Esophagus squamous epithelium (tissue), 5 donors: ENCODE data around the gene TSEN2. TPM values are rescaled to one million over a fixed set of nuclear protein-coding genes. Genes with fewer than 3 reads are reported as not detected.
"Not testable (repeated sequence)": the region's sequence is repeated elsewhere in the genome, so short reads cannot be mapped to it uniquely, and the experiment has no call there.

Source experiments
- DNase-seq: peaks from one replicate; lab custom pipeline; 2025; lab: John Stamatoyannopoulos, UW
- H3K27ac ChIP-seq, 4 donors: fragments of 200-600 bp; sonication (generic); one replicate each; pipeline ENCODE4 v1.5.1; 2016 to 2019; ENCODE audit warnings: mild to moderate bottlenecking in 1 of 4
- H3K27me3 ChIP-seq, 4 donors: fragments of 200-600 bp; sonication (generic); 1 replicate in 3 of 4; 2 replicates in 1 of 4; pipeline versions ENCODE4 v1.5.1 to v1.6.0; 2017 to 2021; ENCODE audit warnings: antibody characterized with exemption in 1 of 4
- H3K36me3 ChIP-seq, 3 donors: fragments of 200-600 bp; sonication (generic); one replicate each; pipeline ENCODE4 v1.5.1; 2016 to 2019
- H3K4me1 ChIP-seq, 3 donors: fragments of 200-600 bp; sonication (generic); one replicate each; pipeline ENCODE4 v1.5.1; 2017 to 2019
- H3K4me3 ChIP-seq, 4 donors: fragments of 200-600 bp; sonication (generic); 1 replicate in 3 of 4; 2 replicates in 1 of 4; pipeline ENCODE4 v1.5.1; 2016 to 2019; ENCODE audit warnings: mild to moderate bottlenecking in 2 of 4, moderate library complexity in 1 of 4
- H3K9me3 ChIP-seq, 3 donors: fragments of 200-600 bp; sonication (generic); one replicate each; pipeline ENCODE4 v1.5.1; 2016 to 2019
- CTCF ChIP-seq, 6 experiments: fragments of 450-650 bp in 4 of 6; fragments of 200-600 bp in 2 of 6; sonication (generic) in 2 of 6; IDR thresholded peaks; one replicate each; pipeline ENCODE4 v1.5.1; 2016 to 2019; ENCODE audit warnings: antibody characterized with exemption in 6 of 6, mild to moderate bottlenecking in 4 of 6, moderate library complexity in 4 of 6
- POLR2A ChIP-seq, 4 donors: fragments of 450-650 bp; IDR thresholded peaks; one replicate each; pipeline ENCODE4 v1.6.1; 2017; ENCODE audit warnings: antibody characterized with exemption in 4 of 4, mild to moderate bottlenecking in 4 of 4, moderate library complexity in 3 of 4
- WGBS, 2 donors: methylation state at CpG; one replicate each; pipeline ENCODE4 v1.1.5; 2018; 5-methylcytosine and 5-hydroxymethylcytosine counted together
- intact Hi-C: fragments of 100-400 bp; cut with DNase I; formaldehyde crosslinking; loops from one replicate; pipeline ENCODE4 v1.15.0; 2022
- total RNA-seq, 4 donors: library from RNA; depleted of rRNA; stranded (reverse); fragments of >200 nt; gene quantifications; one replicate each; pipeline ENCODE4 v1.1.0, GENCODE V29; 2016
- donor health status: DM: yes; HTN: yes; CAD: no.

TSEN2 gene
- total RNA-seq, 4 donors from 2014 or later = 13.6 to 29.6 (median 14.3) TPM

- Histone ChIP-seq H3K36me3 (no peaks in the 10 kb centered on the region), H3K4me3 (no peak overlapping the region), H3K4me1 (no peaks in the 10 kb centered on the region), H3K27ac (no peak overlapping the region), H3K27me3 (no peaks in the 10 kb centered on the region), H3K9me3 (no peaks in the 10 kb centered on the region)
- 89 to 91% methylated on average over 11 to 12 of the region's 12 CpGs for WGBS, 2 donors
- TF ChIP-seq CTCF (IDR thresholded peaks at IDR 0.05) = no peak
- TF ChIP-seq POLR2A (IDR thresholded peaks at IDR 0.05) = no peak
- intact Hi-C loops = no loop called here
- DNase-seq = no peak
These were observed 31.6 kb upstream of the TSEN2 start for GRCh38 chr3:12452361-12453330.

- H3K4me3 ChIP-seq = no peak overlapping the region
- no peaks in the 10 kb centered on the region for H3K4me1 ChIP-seq
- no peak overlapping the region for H3K27ac ChIP-seq
- no peaks in the 10 kb centered on the region for H3K9me3 ChIP-seq
- intact Hi-C loops = no loop called here
- 58 to 78% methylated on average over 5 to 6 of the region's 6 CpGs for WGBS, 2 donors
- no peak for DNase-seq
- no peaks in the 10 kb centered on the region for H3K36me3 ChIP-seq
- TF ChIP-seq POLR2A (IDR thresholded peaks at IDR 0.05) (no peak), CTCF (IDR thresholded peaks at IDR 0.05) (no peak)
- H3K27me3 ChIP-seq = no peaks in the 10 kb centered on the region
These were observed 30.0 kb upstream of the TSEN2 start for GRCh38 chr3:12454076-12454815.

- Histone ChIP-seq H3K36me3 (no peaks in the 10 kb centered on the region), H3K4me1 (no peaks in the 10 kb centered on the region), H3K27me3 (no peaks in the 10 kb centered on the region), H3K4me3 (no peak overlapping the region), H3K27ac (no peak overlapping the region), H3K9me3 (no peaks in the 10 kb centered on the region)
- DNase-seq = no peak
- intact Hi-C loops = no loop called here
- 72 to 100% methylated on average over 1 to 2 of the region's 2 CpGs for WGBS, 2 donors
- TF ChIP-seq CTCF (IDR thresholded peaks at IDR 0.05) (no peak), POLR2A (IDR thresholded peaks at IDR 0.05) (no peak)
These were observed 29.5 kb upstream of the TSEN2 start for GRCh38 chr3:12454816-12455121.

GRCh38 chr3:12455740-12456139, 28.5 kb upstream of the TSEN2 start:
- no peak for DNase-seq
- H3K36me3 ChIP-seq = no peaks in the 10 kb centered on the region
- no peak overlapping the region for H3K27ac ChIP-seq
- no peaks in the 10 kb centered on the region for H3K9me3 ChIP-seq
- H3K4me1 ChIP-seq = no peaks in the 10 kb centered on the region
- H3K27me3 ChIP-seq = no peaks in the 10 kb centered on the region
- whole genome bisulfite sequencing, 2 donors = 77 to 96% methylated on average over 7 of the region's 7 CpGs
- intact Hi-C loops = no loop called here
- no peak for TF ChIP-seq CTCF (IDR thresholded peaks at IDR 0.05)
- no peak for TF ChIP-seq POLR2A (IDR thresholded peaks at IDR 0.05)
- H3K4me3 ChIP-seq = no peak overlapping the region

- no peak for DNase-seq
- Histone ChIP-seq H3K9me3 (no peaks in the 10 kb centered on the region), H3K4me1 (no peaks in the 10 kb centered on the region), H3K27me3 (no peaks in the 10 kb centered on the region), H3K27ac (no peak overlapping the region), H3K36me3 (no peaks in the 10 kb centered on the region), H3K4me3 (no peak overlapping the region)
- TF ChIP-seq POLR2A (IDR thresholded peaks at IDR 0.05) = no peak
- no peak for TF ChIP-seq CTCF (IDR thresholded peaks at IDR 0.05)
- 57% methylated on average over 1 of the region's 3 CpGs; no CpG with 5 or more reads in 1 of the 2 donors for WGBS, 2 donors
- intact Hi-C loops = no loop called here
These were observed 27.8 kb upstream of the TSEN2 start for GRCh38 chr3:12456441-12456840.

DNA sequence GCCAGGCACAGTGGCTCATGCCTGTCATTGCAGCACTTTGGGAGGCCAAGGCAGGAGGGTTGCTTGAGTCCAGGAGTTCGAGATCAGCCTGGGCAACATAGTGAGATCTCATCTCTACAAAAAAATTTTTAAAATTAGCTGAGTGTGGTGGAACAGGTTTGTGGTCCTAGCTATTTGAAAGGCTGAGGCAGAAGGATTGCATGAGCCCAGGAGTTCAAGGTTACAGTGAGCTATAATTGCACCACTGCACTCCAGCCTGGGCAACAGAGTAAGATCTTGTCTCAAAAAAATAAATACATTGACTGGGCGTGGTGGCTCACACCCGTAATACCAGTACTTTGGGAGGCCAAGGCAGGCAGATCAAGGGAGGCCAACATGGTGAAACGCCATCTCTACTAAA, 26.9 kb upstream of the TSEN2 start:
- H3K4me1 ChIP-seq, H3K36me3 ChIP-seq, DNase-seq, intact Hi-C loops, H3K27ac ChIP-seq, H3K4me3 ChIP-seq, H3K9me3 ChIP-seq, H3K27me3 ChIP-seq: not testable (repeated sequence)
- 55 to 87% methylated on average over 3 to 4 of the region's 4 CpGs for WGBS, 2 donors
